HG03354 (cell line): ENCODE data around the gene PDS5B.
"Not testable (repeated sequence)": the region's sequence is repeated elsewhere in the genome, so short reads cannot be mapped to it uniquely, and the experiment has no call there.

Experiments
- ATAC-seq: cut with Tn5 transposase; IDR thresholded peaks from one replicate; pipeline ENCODE4 v1.9.1; 2021; ENCODE audit warnings: mild to moderate bottlenecking; ENCODE audit not compliant: unreplicated experiment, poor library complexity, severe bottlenecking

PDS5B gene

DNA sequence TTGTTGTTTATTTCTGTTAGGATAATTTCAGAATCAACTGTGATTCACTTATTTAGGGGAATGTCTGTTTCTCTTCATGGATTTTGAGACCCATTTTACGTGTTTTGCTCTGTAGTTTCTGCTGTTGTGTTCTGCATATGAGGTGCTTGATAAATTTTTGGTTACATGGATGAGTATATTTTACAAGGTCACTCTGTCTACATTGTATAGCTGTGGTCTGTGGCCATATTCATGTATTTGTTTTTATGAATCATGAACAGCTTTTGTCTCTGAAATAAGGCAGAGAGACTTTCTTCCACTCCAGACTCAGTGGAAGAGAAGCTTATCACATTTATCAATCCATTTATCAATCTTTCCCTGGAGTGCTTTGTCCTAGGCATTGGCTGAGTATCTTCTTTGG, 56.6 kb downstream of the PDS5B start:
- ATAC-seq: no peak

DNA sequence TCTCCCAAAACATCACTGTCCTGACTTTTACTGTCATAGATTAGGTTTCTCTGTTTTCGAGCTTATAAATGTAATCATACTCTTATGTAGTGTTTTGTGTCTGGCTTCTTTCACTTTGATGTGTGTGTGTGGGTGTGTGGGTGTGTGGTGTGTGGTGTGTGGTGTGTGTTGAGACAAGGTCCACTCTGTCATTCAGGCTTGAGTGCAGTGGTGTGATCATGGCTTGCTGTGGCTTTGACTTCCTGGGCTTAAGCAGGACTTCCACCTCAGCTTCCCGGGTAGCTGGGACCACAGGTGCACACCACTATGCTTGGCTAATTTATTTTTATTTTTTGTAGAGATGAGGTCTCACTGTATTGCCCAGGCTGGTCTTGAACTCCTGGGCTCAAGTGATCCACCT, 59.6 kb downstream of the PDS5B start:
- no peak for ATAC-seq

DNA sequence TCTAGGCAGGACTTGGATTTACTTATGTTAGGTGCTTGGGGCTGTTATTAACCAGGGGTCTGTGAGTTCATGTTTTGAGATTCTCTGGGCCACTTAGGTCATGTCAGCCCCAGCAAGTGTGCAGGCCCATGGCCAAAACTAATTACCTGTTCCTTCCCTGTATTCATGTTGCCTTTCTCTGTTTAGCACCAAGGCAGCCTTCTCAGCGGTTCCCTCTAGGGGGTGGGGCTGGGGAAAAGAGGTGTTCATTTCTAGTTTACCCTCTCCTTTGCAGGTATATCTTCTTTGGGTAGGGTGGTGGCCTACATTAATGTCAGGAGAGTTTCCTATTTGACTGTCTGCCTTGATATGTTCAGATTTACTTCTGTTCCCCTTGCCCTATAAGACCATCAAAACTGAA, 61.7 kb downstream of the PDS5B start:
- no peak for ATAC-seq

DNA sequence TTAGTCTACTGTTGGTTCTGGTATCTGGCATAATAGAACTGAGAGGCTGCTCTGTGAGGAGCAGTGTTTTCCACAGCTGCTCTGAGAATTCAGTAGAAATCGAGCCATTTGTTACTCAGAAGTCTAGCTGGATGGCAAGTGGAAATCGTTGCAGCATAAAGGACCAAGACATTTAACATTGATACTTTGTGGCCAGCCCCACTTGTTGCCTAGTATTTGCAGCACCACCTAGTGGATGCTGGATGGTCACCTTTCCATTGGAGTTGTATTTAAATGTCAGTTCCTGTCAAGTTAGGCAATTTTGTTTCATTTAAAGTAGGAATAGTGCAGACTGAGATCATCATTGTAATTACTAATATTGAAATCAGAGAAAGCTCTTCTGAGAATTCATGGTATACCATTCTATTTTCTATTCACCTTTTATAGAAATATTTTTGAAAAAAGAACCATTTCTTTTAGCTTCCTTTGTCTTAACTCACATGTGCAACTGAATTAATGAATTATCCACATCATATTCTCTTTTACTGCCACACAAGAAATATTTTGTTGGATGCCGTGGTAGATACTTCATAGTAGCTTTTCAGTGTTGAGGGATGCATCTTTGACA, 64.6 kb downstream of the PDS5B start:
- no peak for ATAC-seq

DNA sequence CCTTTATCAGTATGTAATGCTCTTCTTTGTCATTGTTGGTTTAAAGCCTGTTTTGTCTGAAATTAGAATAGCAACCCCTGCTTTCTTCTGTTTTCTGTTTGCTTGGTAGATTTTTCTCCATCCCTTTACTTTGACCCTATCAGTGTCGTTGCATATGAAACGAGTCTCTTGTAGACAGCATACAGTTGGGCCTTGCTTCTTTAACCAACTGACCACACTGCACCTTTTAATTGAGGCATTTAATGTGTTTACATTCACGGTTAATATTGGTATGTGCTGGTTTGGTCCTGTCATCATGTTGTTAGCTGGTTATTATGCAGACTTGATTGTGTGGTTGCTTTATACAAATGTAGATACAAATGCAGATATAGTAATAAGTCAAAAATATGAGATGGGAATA, 71.1 kb downstream of the PDS5B start:
- no peak for ATAC-seq

DNA sequence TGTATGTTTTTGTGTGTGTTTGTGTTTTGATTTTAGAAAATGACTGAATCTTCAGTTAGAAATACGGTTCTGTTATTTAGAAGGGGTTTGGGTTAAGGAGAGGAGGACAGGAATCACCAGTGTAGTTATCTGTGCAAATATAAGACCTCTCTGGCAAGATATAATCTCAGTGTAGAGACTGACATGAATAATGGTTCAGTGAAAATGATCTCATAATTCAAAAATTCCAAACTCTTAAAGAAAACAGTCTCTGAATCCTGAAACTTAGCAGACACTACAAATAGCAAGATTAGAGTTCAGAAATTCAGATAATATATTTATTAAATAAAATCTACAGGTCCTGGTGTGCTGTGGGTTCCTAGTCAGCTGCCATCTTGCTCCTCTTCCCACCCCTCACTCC, 73.5 kb downstream of the PDS5B start:
- ATAC-seq: no peak

DNA sequence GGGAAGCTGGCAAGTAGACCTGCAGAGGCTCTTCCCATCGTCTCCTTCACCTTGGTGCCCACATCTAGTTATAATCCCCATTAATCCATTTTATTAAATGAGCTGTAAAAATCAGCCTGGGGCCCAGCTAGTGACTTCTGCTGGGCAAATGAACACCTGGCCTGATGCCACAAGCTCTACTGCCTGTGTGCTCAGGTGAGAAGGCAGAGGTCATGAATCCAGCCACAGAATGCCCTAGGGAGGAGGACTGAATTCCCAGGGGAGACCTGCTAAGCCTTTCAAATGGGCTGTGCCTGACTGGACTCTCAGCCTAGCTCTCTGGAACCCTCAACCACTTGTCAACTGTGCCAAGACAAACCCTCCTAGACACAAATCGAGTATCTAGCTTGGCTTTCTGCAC, 74.0 kb downstream of the PDS5B start:
- no peak for ATAC-seq

DNA sequence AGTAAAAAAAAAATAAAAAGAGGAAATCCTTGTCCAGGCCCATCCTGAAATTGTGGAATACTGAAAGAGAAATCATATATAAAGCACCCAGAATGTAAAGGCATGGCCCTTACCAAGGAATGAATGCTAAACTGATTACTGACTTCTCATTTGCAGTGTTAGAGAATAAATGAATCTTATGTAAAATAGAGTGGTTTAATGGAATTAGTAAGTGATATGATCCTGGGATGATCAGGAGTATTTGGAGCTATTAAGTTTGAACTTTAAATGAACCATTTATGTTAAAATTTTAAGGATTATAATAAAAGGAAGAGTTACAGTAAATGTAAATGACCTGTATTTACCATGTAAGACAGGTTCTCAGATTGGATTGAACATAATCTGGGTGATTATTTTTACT, 75.4 kb downstream of the PDS5B start:
- ATAC-seq: no peak

DNA sequence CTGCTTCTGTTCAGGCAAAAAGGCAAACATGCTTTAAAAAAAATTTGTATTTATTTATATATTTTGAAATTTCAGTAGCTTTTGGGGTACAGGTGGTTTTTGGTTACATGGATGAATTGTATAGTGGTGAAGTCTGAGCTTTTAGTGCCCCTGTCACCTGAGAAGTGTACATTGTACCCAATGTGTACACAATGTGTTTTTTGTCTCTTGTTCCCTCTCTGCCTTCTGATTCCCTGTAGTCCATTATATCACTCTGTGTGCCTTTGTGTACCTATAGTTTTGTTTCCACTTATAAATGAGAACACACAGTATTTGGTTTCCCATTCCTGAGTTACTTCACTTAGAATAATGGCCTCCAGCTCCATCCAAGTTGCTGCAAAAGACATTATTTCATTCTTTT, 77.4 kb downstream of the PDS5B start:
- ATAC-seq: no peak

DNA sequence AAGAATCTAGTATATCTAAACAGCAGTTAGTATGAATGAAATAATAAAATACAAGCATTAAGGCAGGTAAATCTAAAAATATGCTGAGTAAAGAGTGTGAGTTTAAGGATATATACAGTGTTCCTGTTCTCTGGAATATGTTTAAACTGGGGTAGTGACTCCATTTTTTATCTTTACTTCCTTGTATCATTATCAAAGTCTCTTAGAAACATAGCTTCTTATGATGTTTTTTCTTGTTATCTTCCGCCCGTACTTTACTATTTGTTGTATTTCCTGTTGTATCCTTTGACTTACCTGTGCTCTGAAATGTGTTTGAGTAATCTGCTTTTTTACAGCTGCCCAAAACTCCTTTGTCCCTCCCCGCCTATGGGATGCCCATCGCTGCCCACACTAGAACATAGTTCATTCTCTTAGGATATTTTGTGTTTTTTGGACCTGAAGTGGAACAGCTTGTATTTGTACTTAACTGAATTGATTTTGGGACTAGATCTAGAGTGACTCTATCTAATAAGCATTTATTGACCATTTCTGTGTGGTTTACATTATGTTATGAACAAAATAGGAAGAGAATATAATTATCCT, 80.8 kb downstream of the PDS5B start:
- no peak for ATAC-seq

DNA sequence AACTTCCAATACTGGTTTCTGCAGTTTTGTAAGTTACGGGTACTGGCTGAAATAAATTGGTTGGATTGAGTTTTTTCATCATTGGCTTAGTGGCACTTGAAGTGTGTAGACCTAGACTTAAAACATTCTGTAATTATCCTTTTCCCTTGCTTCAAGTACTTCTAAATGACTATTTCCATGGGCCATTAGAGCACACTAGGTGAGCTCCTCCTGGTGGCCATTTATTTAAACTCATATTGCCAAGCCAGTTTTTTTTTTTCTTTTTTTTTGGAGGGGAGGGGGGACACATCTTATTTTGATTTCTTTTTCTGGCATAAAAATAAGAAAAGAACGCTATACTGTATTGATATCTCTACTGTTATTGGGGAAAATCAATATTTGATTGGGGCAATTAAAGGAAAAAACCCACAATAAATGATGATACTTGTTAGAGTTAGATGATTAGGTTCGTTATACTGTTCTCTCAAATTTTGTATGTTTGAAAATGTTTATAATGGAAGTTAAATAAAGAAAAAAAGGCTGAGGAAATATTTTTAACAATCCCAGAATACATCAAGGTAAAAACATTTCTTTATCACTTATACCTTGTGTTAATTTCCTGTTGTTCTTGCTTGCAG, 82.9 kb downstream of the PDS5B start:
- no peak for ATAC-seq

DNA sequence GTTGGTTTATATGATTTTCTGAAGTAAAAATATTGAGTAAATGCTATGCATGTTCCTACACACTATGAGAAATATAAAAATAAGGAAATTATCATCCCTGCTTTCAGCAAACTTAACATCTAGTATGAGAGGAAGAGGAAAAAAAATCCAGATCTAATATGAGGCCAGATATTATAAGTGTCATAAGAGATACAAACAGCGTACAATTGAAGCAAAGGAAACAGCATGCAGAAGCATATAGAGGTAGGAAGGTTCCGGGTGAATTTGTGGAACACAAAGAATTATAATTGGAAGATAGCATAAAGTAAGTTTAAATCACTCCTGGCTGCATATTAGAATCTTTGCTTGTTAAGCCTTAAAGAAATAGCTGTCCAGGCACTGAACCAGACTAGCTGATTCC, 88.3 kb downstream of the PDS5B start:
- no peak for ATAC-seq

DNA sequence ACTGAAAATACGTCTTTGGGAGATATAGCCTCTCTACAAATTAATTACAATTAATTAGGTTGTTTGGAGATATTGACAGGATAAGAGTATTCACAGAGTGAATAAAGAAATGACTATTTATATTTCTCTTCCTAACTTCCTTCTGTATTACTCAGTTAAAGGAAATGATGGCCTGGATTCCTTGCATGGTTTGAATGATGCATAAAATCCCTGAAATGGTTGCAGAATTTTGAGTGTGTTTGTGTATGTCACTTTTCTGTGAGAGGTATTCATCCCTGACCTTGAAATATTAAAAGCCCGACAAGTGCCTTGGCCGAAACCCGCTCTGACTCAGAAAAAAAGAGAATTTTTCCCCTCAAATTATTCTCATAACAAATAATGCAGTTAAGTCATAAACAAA, 90.0 kb downstream of the PDS5B start:
- no peak for ATAC-seq

DNA sequence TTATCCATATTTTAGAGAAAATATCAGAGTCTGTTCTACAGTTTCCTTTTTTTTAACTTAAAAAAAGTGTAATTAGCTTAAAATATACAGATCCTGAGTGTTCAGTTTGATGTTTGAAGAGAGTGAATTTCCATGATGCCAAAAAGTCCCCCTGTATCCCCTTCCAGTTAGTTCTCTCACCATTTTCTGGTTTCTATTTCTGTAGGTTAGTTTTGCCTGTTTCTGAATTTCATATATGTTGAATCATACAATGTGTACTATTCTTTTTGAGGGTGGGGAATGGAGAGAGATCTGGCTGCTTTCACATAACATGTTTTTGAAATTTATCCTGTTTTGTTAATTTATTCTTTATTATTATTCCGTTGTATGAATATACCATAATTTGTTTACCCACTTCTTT, 95.9 kb downstream of the PDS5B start:
- ATAC-seq: no peak

DNA sequence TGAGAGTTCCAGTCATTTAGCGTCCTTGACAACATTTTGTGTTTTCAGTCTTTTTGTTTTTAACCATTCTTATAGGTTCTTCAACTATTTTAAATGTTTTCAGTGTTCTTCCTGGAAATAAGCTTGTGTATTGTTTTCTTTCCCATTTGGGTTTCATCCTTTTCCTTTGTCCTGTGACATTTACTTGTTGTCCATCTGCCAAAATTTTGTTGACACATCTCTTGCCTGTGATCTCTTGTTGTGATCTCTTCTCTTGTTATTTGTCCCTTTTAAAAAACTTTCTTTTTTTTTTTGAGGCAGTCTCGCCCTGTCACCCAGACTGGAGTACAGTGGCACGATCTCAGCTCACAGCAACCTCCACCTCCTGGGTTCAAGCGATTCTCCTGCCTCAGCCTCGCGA, 96.5 kb downstream of the PDS5B start:
- no peak for ATAC-seq

DNA sequence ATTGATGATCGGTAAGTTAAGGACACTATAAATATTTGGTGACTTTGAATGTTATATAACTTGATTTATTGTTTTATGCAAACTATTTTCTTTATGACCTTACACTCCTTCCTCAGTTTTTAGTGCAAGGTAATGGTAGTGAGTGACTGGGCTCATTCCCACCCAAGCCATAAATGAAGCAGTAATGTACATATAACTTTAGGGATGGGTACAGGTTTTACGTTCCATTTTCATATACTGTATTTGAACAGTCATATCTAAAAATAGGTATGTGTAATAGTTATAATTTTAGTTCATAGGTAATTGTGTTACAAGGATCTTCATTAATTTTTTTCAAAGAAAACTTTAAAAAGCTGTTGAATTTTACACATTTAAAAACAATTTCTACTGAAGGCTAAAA, 101.0 kb downstream of the PDS5B start:
- no peak for ATAC-seq

DNA sequence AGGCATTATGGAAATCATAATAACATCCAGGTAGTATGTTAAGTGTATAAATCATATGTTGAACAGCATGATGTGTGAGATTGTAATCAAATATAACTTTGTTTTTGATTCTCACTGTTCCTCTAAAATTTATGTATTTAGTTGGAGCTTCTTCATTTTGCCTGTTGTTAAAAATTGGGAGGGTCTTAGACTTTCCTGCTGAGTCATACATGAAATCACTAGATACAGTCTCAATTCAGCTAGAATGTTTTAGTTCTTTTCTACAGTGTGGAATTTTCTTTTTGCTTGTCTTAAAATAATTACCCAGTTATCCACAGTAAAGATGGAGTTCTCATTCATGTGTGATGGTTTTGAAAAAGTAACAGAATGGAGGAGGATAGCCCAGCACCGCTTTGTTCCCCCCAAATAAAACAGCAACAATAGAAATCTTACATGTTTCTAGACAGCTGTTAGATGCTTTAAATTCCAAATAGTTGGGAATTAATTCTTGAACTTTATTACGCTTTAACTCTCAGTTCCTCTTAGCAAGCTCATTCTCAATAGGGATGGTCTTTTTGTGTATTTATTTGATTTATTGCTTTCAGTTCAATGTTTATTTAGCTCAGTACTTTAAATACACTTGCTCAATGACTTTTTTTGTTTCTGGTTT, 109.5 kb downstream of the PDS5B start:
- ATAC-seq: no peak

DNA sequence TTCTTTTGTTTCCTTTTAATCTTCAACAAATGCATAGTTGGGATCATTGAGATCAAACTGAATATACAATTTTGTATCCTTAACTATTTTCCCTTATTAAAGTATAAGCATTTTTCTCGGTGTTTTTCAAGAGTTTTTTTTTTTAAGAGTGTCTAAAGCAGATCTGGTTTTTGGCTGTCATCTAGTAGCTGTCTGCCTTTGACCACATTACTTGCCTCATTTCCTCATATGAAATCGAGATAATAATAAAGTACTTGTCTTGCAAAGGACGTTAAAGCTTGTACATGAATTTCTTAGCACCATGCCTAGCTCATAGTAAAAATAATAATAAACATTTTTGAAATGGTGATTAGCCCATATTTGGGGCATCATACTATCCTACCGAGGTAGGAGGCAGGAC, 121.2 kb downstream of the PDS5B start:
- no peak for ATAC-seq

DNA sequence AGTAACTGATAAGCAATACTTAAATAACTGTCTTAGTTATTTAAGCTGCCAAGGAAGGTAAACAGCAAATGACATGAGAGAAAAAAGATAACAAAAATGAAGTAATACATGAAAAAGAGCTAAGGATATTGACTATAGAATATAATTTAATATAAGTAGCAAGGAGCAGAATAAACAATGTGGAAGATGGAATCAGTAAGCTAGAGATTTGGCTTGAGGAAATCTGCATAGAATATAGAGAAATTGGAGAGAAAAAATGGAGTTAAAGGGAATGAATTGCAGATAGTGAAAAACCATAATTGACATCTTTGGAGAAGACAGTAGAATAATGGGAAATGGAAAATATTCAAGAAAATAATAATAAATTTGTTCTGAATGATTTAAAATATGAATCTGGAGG, 127.1 kb downstream of the PDS5B start:
- ATAC-seq: no peak

DNA sequence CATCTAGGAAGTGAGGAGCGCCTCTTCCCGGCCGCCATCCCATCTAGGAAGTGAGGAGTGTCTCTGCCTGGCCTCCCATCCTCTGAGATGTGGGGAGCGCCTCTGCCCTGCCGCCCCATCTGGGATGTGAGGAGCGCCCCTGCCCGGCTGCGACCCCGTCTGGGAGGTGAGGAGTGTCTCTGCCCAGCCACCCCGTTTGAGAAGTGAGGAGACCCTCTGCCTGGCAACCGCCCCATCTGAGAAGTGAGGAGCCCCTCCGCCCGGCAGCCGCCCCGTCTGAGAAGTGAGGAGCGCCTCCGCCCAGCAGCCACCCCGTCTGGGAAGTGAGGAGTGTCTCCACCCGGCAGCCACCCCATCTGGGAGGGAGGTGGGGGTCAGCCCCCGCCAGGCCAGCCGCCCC, 129.9 kb downstream of the PDS5B start:
- ATAC-seq: not testable (repeated sequence)

DNA sequence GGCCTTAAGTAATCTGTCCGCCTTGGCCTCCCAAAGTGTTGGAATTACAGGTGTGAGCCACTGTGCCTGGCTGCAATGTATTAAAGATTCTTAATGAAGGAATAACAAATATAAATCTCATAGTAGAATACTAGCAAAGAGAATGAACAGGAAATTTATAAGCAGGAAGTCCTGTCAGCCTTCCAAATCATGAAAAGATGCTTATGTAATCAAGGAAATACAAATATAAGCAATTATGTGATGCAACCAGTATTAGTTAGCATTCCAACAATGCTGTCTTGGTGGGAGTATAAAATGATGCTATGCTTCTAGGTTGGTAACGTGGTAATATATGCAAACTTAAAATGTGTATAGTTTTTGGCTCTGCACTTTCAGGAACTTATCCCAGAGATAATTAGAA, 133.8 kb downstream of the PDS5B start:
- ATAC-seq: no peak
